Measurements from ENCODE around the gene CHTF8. TPM values are rescaled to one million over a fixed set of nuclear protein-coding genes. Genes with fewer than 3 reads are reported as not detected.
A peak's percentile ranks its signal among the peaks of the same experiment; 100 is the strongest.

CHTF8 gene
- total RNA-seq, 1 experiment from 2014 or later: 119 TPM

- intact Hi-C loops (cut with micrococcal nuclease; ENCODE audit: unreplicated experiment): no loop called here
- CTCF ChIA-PET: interaction anchor here (0.9 to 1.0 kb wide), 2 partner anchors 8 to 273 kb away, joined by 4 read pairs; no protein-coding TSS in a partner anchor
- H3K4me3 ChIP-seq (ENCODE audit: low read depth, low read length): no peak overlapping the region
- no peaks in the 10 kb centered on the region for H3K9me3 Mint-ChIP-seq (ENCODE audit: unreplicated experiment)
- POLR2A ChIA-PET: no interaction called here
- no peaks in the 10 kb centered on the region for H3K4me1 Mint-ChIP-seq (ENCODE audit: low read depth, unreplicated experiment)
- no TSS peak for BruUV-seq (replicated peaks)
- peaks cover 31% of the 10 kb centered on the region for H3K36me3 Mint-ChIP-seq (ENCODE audit: insufficient read depth, unreplicated experiment)
- no peaks in the 10 kb centered on the region for H3K9me3 ChIP-seq
- H3K27me3 ChIP-seq (replicated peaks; ENCODE audit: control insufficient read depth, insufficient read depth, low read length): no peaks in the 10 kb centered on the region
- TF ChIP-seq, protein P1, sequence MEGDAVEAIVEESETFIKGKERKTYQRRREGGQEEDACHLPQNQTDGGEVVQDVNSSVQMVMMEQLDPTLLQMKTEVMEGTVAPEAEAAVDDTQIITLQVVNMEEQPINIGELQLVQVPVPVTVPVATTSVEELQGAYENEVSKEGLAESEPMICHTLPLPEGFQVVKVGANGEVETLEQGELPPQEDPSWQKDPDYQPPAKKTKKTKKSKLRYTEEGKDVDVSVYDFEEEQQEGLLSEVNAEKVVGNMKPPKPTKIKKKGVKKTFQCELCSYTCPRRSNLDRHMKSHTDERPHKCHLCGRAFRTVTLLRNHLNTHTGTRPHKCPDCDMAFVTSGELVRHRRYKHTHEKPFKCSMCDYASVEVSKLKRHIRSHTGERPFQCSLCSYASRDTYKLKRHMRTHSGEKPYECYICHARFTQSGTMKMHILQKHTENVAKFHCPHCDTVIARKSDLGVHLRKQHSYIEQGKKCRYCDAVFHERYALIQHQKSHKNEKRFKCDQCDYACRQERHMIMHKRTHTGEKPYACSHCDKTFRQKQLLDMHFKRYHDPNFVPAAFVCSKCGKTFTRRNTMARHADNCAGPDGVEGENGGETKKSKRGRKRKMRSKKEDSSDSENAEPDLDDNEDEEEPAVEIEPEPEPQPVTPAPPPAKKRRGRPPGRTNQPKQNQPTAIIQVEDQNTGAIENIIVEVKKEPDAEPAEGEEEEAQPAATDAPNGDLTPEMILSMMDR (IDR thresholded peaks at IDR 0.05; ENCODE audit: insufficient read depth in 1 of 2, low read depth in 1 of 2, low read length in 1 of 2, severe bottlenecking in 1 of 2, unreplicated experiment in 1 of 2): no peak
- no peaks in the 10 kb centered on the region for H3K4me1 ChIP-seq
- no peak overlapping the region for H3K27ac Mint-ChIP-seq (ENCODE audit: unreplicated experiment)
- peak in 1 of 2 experiments; percentile 13 for DNase-seq
- no peaks in the 10 kb centered on the region for H3K27me3 Mint-ChIP-seq (ENCODE audit: insufficient read depth, unreplicated experiment)
- peaks cover 18% of the 10 kb centered on the region for H3K36me3 ChIP-seq (ENCODE audit: control insufficient read depth, insufficient read depth, low read length)
- H3K4me3 Mint-ChIP-seq (ENCODE audit: unreplicated experiment): no peak overlapping the region
Measured at GRCh38 chr16:69120096-69120664, 12.2 kb downstream of the CHTF8 start.

DNA sequence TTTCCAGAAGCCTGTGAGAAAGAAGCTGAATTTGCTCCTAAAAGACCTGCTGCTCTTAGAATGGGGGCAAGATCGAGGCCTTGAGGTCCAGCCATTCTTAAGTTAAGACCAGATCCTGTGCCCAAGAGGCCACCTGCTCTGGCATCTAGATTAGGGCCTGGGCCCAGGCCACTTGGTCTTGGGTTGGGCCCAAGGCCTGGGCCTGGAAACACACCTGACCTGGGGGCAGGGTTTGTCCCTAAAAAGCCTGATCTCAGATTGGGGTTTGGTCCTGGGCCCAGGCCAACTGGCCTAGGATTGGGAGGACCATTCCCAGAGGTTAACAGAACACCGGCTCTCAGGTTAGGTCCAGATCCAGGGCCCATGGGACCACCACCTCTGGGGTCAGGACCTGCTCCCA, 12.9 kb downstream of the CHTF8 start:
- intact Hi-C loops (cut with micrococcal nuclease; ENCODE audit: unreplicated experiment): no loop called here
- Mint-ChIP-seq H3K27me3 (ENCODE audit: insufficient read depth, unreplicated experiment) (no peaks in the 10 kb centered on the region), H3K4me3 (ENCODE audit: unreplicated experiment) (no peak overlapping the region), H3K27ac (ENCODE audit: unreplicated experiment) (no peak overlapping the region), H3K9me3 (ENCODE audit: unreplicated experiment) (no peaks in the 10 kb centered on the region), H3K36me3 (ENCODE audit: insufficient read depth, unreplicated experiment) (peaks cover 31% of the 10 kb centered on the region), H3K4me1 (ENCODE audit: low read depth, unreplicated experiment) (no peaks in the 10 kb centered on the region)
- Histone ChIP-seq H3K9me3 (no peaks in the 10 kb centered on the region), H3K27me3 (replicated peaks; ENCODE audit: control insufficient read depth, insufficient read depth, low read length) (no peaks in the 10 kb centered on the region), H3K4me1 (no peaks in the 10 kb centered on the region), H3K36me3 (ENCODE audit: control insufficient read depth, insufficient read depth, low read length) (peaks cover 18% of the 10 kb centered on the region), H3K4me3 (ENCODE audit: low read depth, low read length) (no peak overlapping the region)
- CTCF ChIA-PET: interaction anchor here (0.7 kb wide), 1 partner anchor 26 kb away, joined by 3 read pairs; no protein-coding TSS in a partner anchor
- POLR2A ChIA-PET: interaction anchor here (0.6 kb wide), 1 partner anchor 14 kb away, joined by 3 read pairs; no protein-coding TSS in a partner anchor
- TF ChIP-seq, protein P1 (IDR thresholded peaks at IDR 0.05; ENCODE audit: insufficient read depth in 1 of 2, low read depth in 1 of 2, low read length in 1 of 2, severe bottlenecking in 1 of 2, unreplicated experiment in 1 of 2): no peak
- BruUV-seq (replicated peaks): no TSS peak
- DNase-seq: no peak

- ChIA-PET POLR2A (interaction anchor here (0.6 kb wide), 1 partner anchor 14 kb away, joined by 3 read pairs; no protein-coding TSS in a partner anchor), CTCF (interaction anchor here (0.7 kb wide), 1 partner anchor 25 kb away, joined by 3 read pairs; no protein-coding TSS in a partner anchor)
- H3K9me3 Mint-ChIP-seq (ENCODE audit: unreplicated experiment): no peaks in the 10 kb centered on the region
- no peak overlapping the region for H3K4me3 ChIP-seq (ENCODE audit: low read depth, low read length)
- H3K4me1 Mint-ChIP-seq (ENCODE audit: low read depth, unreplicated experiment): no peaks in the 10 kb centered on the region
- H3K4me1 ChIP-seq: no peaks in the 10 kb centered on the region
- H3K36me3 ChIP-seq (ENCODE audit: control insufficient read depth, insufficient read depth, low read length): peaks cover 18% of the 10 kb centered on the region
- H3K36me3 Mint-ChIP-seq (ENCODE audit: insufficient read depth, unreplicated experiment): peaks cover 31% of the 10 kb centered on the region
- H3K27me3 Mint-ChIP-seq (ENCODE audit: insufficient read depth, unreplicated experiment): no peaks in the 10 kb centered on the region
- H3K4me3 Mint-ChIP-seq (ENCODE audit: unreplicated experiment): no peak overlapping the region
- no peaks in the 10 kb centered on the region for H3K27me3 ChIP-seq (replicated peaks; ENCODE audit: control insufficient read depth, insufficient read depth, low read length)
- DNase-seq: no peak
- no TSS peak for BruUV-seq (replicated peaks)
- intact Hi-C loops (cut with micrococcal nuclease; ENCODE audit: unreplicated experiment): no loop called here
- TF ChIP-seq, protein P1 (IDR thresholded peaks at IDR 0.05; ENCODE audit: insufficient read depth in 1 of 2, low read depth in 1 of 2, low read length in 1 of 2, severe bottlenecking in 1 of 2, unreplicated experiment in 1 of 2): no peak
- no peak overlapping the region for H3K27ac Mint-ChIP-seq (ENCODE audit: unreplicated experiment)
- no peaks in the 10 kb centered on the region for H3K9me3 ChIP-seq
Measured at GRCh38 chr16:69118994-69119393, 13.4 kb downstream of the CHTF8 start.

Data from Caco-2 (cell line).